Measurements from ENCODE around the gene C22orf15. TPM values are rescaled to one million over a fixed set of nuclear protein-coding genes. Genes with fewer than 3 reads are reported as not detected.

Gene C22orf15
- total and polyA plus RNA-seq, 9 of the 15 experiments (the other 6 are each of a cell fraction or from before 2014, with no cell fraction given): 0.07 TPM; not detected in 8

GRCh38 chr22:23714596-23715578 is 47.9 kb upstream of the C22orf15 start:
- ChIA-PET POLR2A (interaction anchor here (0.6 kb wide), 1 partner anchor 48 kb away, joined by 3 read pairs; the partner anchor contains the start of gene C22orf15), CTCF (ENCODE audit: low intra/inter-chr PET ratio) (no interaction called here)
- H3K79me2 ChIP-seq (ENCODE audit: control insufficient read depth, insufficient read depth, low read length): peaks cover 19% of the 10 kb centered on the region
- no TSS peak for BruUV-seq (replicated peaks)
- in situ Hi-C loops (cut with MboI) (no loop called here), intact Hi-C loops (cut with micrococcal nuclease) (no loop called here)
- peaks cover 6 to 25% of the 10 kb centered on the region in 2 experiments; a peak in 4 of 5 replicates for H3K4me1 ChIP-seq (replicated peaks in 1 of 2; ENCODE audit: control insufficient read depth in 2 of 2, insufficient read depth in 2 of 2, low read length in 2 of 2)
- H3K9me1 ChIP-seq (ENCODE audit: control insufficient read depth, insufficient read depth, low read length): no peaks in the 10 kb centered on the region
- DNase-seq (ENCODE audit: extremely low read depth in 1 of 4, low spot score in 3 of 4) (peak; percentile 17 to 47 (median 33)), FAIRE-seq (peak; percentile 70), ATAC-seq (peak; percentile 16; the same call in 1 of the 3 replicates)
- H3K9ac ChIP-seq (ENCODE audit: insufficient read depth in 1 of 2, low read depth in 2 of 2, low read length in 2 of 2): peak overlapping the region in 1 of 2 experiments; percentile 52; a peak in 1 of 4 replicates
- H3K27me3 ChIP-seq (ENCODE audit: control insufficient read depth in 2 of 2, insufficient read depth in 2 of 2, low read length in 2 of 2): no peaks in the 10 kb centered on the region
- TF ChIP-seq ATF4 (CRISPR knock-in tag; IDR thresholded peaks at IDR 0.05): no peak
- peak; percentile 41; the same call in 1 of the 2 replicates for TF ChIP-seq TCF3 (CRISPR knock-in tag; IDR thresholded peaks at IDR 0.05)
- TF ChIP-seq SRSF7 (optimal IDR thresholded peaks at IDR 0.05; ENCODE audit: low read depth, low read length): no peak
- peak; percentile 25; the same call in 1 of the 2 replicates for TF ChIP-seq ZBTB33 (CRISPR knock-in tag; IDR thresholded peaks at IDR 0.05)
- no peak for TF ChIP-seq ARNT (IDR thresholded peaks at IDR 0.05)
- peak; percentile 15 for TF ChIP-seq MEIS2 (IDR thresholded peaks at IDR 0.05; ENCODE audit: partially characterized antibody)
- TF ChIP-seq ZNF133 (CRISPR knock-in tag; IDR thresholded peaks at IDR 0.05): no peak
- TF ChIP-seq MAX (CRISPR knock-in tag; IDR thresholded peaks at IDR 0.05): peak; percentile 60
- TF ChIP-seq KDM2B (CRISPR knock-in tag; IDR thresholded peaks at IDR 0.05): no peak
- peak; percentile 72 for TF ChIP-seq CBFA2T3 (IDR thresholded peaks at IDR 0.05)
- TF ChIP-seq CBFA2T2 (conservative IDR thresholded peaks at IDR 0.05): peak; percentile 50; the same call in 1 of the 2 replicates
- no peak for TF ChIP-seq SAFB (IDR thresholded peaks at IDR 0.05; ENCODE audit: borderline replicate concordance, low read depth, low read length)
- no peak for TF ChIP-seq KAT7 (CRISPR knock-in tag; IDR thresholded peaks at IDR 0.05; ENCODE audit: borderline replicate concordance)
- peak; percentile 28; the same call in 1 of the 2 replicates for TF ChIP-seq TAL1 (IDR thresholded peaks at IDR 0.05)
- TF ChIP-seq CHCHD3 (CRISPR knock-in tag; IDR thresholded peaks at IDR 0.05): no peak
- TF ChIP-seq ZNF740 (CRISPR knock-in tag; IDR thresholded peaks at IDR 0.05): 0 out of 2 replicates have a peak, but pooled peaks have one; percentile 21
- no peak for TF ChIP-seq ZNF740 (tag; IDR thresholded peaks at IDR 0.05)
- TF ChIP-seq FOXK2 (conservative IDR thresholded peaks at IDR 0.05 in 1 of 2, IDR thresholded peaks at IDR 0.05 in 1 of 2; ENCODE audit: low read depth in 2 of 2): no peak
- 66% methylated on average over 11 of the region's 23 CpGs for WGBS (ENCODE audit: insufficient coverage, low coverage, missing lambda C conversion rate)
- peaks cover 44% of the 10 kb centered on the region; the same call in 1 of the 3 replicates for H3K36me3 ChIP-seq (ENCODE audit: control insufficient read depth, insufficient read depth, low read length)
- no peaks in the 10 kb centered on the region for H3K9me3 ChIP-seq (replicated peaks; ENCODE audit: control insufficient read depth, insufficient read depth, low read depth, low read length)
- H3K4me2 ChIP-seq (ENCODE audit: insufficient read depth, low read length): no peak overlapping the region
- H4K20me1 ChIP-seq (replicated peaks; ENCODE audit: control insufficient read depth, insufficient read depth, low read length): no peaks in the 10 kb centered on the region
- no peak overlapping the region for H3K27ac ChIP-seq (ENCODE audit: extremely low read depth, low read depth, low read length)
- no peak overlapping the region for H3K4me3 ChIP-seq
- no peak overlapping the region for H2AFZ ChIP-seq (ENCODE audit: low read depth, low read length)
